ENCODE results near the gene LMBRD2.

LMBRD2 gene

GRCh38 chr5:36108758-36109460 lies 42.8 kb downstream of the LMBRD2 start:
- no peak for DNase-seq

GRCh38 chr5:36105819-36106218 lies 45.9 kb downstream of the LMBRD2 start:
- DNase-seq, result no peak

GRCh38 chr5:36099748-36100147 lies 51.9 kb downstream of the LMBRD2 start:
- no peak for DNase-seq

GRCh38 chr5:36096486-36096885 lies 55.2 kb downstream of the LMBRD2 start:
- no peak for DNase-seq

- no peak for DNase-seq
Measured at GRCh38 chr5:36089989-36090388, 61.7 kb downstream of the LMBRD2 start.

GRCh38 chr5:36079200-36079781 lies 72.4 kb downstream of the LMBRD2 start:
- peak in 7 of 51 donors; percentile 2 to 22 (median 7) for DNase-seq

GRCh38 chr5:36078430-36078829 lies 73.3 kb downstream of the LMBRD2 start:
- no peak for DNase-seq

- no peak for DNase-seq
Measured at GRCh38 chr5:36073595-36074216, 78.0 kb downstream of the LMBRD2 start.

GRCh38 chr5:36070687-36071571 lies 80.8 kb downstream of the LMBRD2 start:
- DNase-seq, result no peak

- DNase-seq, result no peak
Measured at GRCh38 chr5:36068751-36069281, 82.9 kb downstream of the LMBRD2 start.

GRCh38 chr5:36066540-36067210 lies 85.0 kb downstream of the LMBRD2 start, which contains the start of gene UGT3A2:
Gene UGT3A2, minus strand, starts transcription at chr5:36066882. Its CDS starts 93 bp downstream, at chr5:36066789.
- no peak for DNase-seq

- no peak for DNase-seq
Measured at GRCh38 chr5:36066001-36066539, 85.6 kb downstream of the LMBRD2 start.

GRCh38 chr5:36060420-36060887 lies 91.2 kb downstream of the LMBRD2 start:
- DNase-seq, result no peak

GRCh38 chr5:36059571-36060419 lies 91.9 kb downstream of the LMBRD2 start:
- DNase-seq, result no peak

- no peak for DNase-seq
Measured at GRCh38 chr5:36058776-36059175, 92.9 kb downstream of the LMBRD2 start.

GRCh38 chr5:36057386-36057785 lies 94.3 kb downstream of the LMBRD2 start:
- DNase-seq, result no peak

- DNase-seq, result no peak
Measured at GRCh38 chr5:36056422-36056821, 95.3 kb downstream of the LMBRD2 start.

- DNase-seq, result no peak
Measured at GRCh38 chr5:36055984-36056383, 95.7 kb downstream of the LMBRD2 start.

GRCh38 chr5:36054647-36055046 lies 97.0 kb downstream of the LMBRD2 start:
- DNase-seq, result no peak

- DNase-seq, result no peak
Measured at GRCh38 chr5:36052538-36052937, 99.1 kb downstream of the LMBRD2 start.
